Stimulated activated naive CD8-positive, alpha-beta T cell treated with anti-CD3 and anti-CD28 coated beads, Interleukin-15, Interleukin-2, amounts not matched to agents 100 ng/mL and 50 ng/mL, for 24 hours (primary cell): ENCODE data around the gene KPTN.
"Not testable (repeated sequence)": the region's sequence is repeated elsewhere in the genome, so short reads cannot be mapped to it uniquely, and the experiment has no call there.

Experiments
- H3K27ac Mint-ChIP-seq: one replicate; pipeline ENCODE4 v1.8.0; 2021; ENCODE audit warnings: mild to moderate bottlenecking, mixed read lengths
- H3K27me3 Mint-ChIP-seq: one replicate; pipeline ENCODE4 v1.8.0; 2021; ENCODE audit warnings: mixed read lengths
- H3K36me3 Mint-ChIP-seq: one replicate; pipeline ENCODE4 v1.8.0; 2021; ENCODE audit warnings: low read depth, mixed read lengths
- H3K4me1 Mint-ChIP-seq: one replicate; pipeline ENCODE4 v1.8.0; 2021; ENCODE audit warnings: low read depth, mixed read lengths
- H3K4me3 Mint-ChIP-seq: one replicate; pipeline ENCODE4 v1.8.0; 2021; ENCODE audit warnings: mild to moderate bottlenecking, mixed read lengths
- H3K9me3 Mint-ChIP-seq: one replicate; pipeline ENCODE4 v1.8.0; 2021; ENCODE audit warnings: mixed read lengths

The KPTN gene

GRCh38 chr19:47489072-47489914, 5.3 kb upstream of the KPTN start:
- Mint-ChIP-seq H3K27ac (no peak overlapping the region), H3K9me3 (no peaks in the 10 kb centered on the region), H3K4me3 (no peak overlapping the region), H3K4me1 (peaks cover 31% of the 10 kb centered on the region), H3K27me3 (no peaks in the 10 kb centered on the region), H3K36me3 (peaks cover 12% of the 10 kb centered on the region)

GRCh38 chr19:47487551-47488515, 3.8 kb upstream of the KPTN start:
- H3K36me3 Mint-ChIP-seq, result peaks cover 12% of the 10 kb centered on the region
- H3K27ac Mint-ChIP-seq, result peak overlapping the region; percentile 74
- no peak overlapping the region for H3K4me3 Mint-ChIP-seq
- peaks cover 36% of the 10 kb centered on the region for H3K4me1 Mint-ChIP-seq
- H3K27me3 Mint-ChIP-seq, result no peaks in the 10 kb centered on the region
- H3K9me3 Mint-ChIP-seq, result no peaks in the 10 kb centered on the region

GRCh38 chr19:47486900-47487299, 2.9 kb upstream of the KPTN start:
- Mint-ChIP-seq H3K27ac (peak overlapping the region; percentile 74), H3K27me3 (no peaks in the 10 kb centered on the region), H3K4me1 (peaks cover 36% of the 10 kb centered on the region), H3K9me3 (no peaks in the 10 kb centered on the region), H3K4me3 (no peak overlapping the region), H3K36me3 (peaks cover 12% of the 10 kb centered on the region)

GRCh38 chr19:47486220-47486619, 2.2 kb upstream of the KPTN start:
- Mint-ChIP-seq H3K36me3 (peaks cover 12% of the 10 kb centered on the region), H3K27ac (peak overlapping the region; percentile 74), H3K4me1 (peaks cover 36% of the 10 kb centered on the region)
- H3K9me3 Mint-ChIP-seq, H3K4me3 Mint-ChIP-seq, H3K27me3 Mint-ChIP-seq: not testable (repeated sequence)

GRCh38 chr19:47485210-47485609, 1.2 kb upstream of the KPTN start:
- H3K4me1 Mint-ChIP-seq, result peaks cover 36% of the 10 kb centered on the region
- peak overlapping the region; percentile 96 for H3K27ac Mint-ChIP-seq
- no peaks in the 10 kb centered on the region for H3K27me3 Mint-ChIP-seq
- H3K9me3 Mint-ChIP-seq, result no peaks in the 10 kb centered on the region
- peaks cover 12% of the 10 kb centered on the region for H3K36me3 Mint-ChIP-seq
- peak overlapping the region; percentile 92 for H3K4me3 Mint-ChIP-seq

DNA sequence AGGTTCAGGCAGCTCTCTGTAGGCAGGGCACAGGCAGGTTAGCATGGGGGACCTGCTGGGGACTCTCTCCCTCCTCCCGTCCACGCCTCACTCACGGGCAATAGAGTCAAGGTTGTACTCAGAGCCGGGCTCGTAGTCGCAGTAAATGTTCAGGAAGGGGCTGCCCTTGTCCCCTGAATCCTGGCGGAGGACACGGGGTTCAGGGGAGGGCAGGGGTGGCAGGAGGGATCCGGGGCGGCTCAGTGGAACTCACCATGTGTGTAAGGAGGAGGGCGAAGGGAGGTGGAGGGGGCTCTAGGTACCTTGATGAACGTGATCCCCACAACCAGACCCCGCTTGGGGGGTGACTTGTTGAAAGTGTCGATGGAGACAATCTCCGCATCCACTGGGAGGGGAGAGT, 819 bp downstream of the KPTN start:
- H3K36me3 Mint-ChIP-seq, result peaks cover 7% of the 10 kb centered on the region
- H3K27ac Mint-ChIP-seq, result no peak overlapping the region

GRCh38 chr19:47481460-47482052, 2.5 kb downstream of the KPTN start:
- Mint-ChIP-seq H3K4me3 (no peak overlapping the region), H3K4me1 (peaks cover 24% of the 10 kb centered on the region), H3K27me3 (no peaks in the 10 kb centered on the region), H3K27ac (no peak overlapping the region), H3K9me3 (no peaks in the 10 kb centered on the region), H3K36me3 (peaks cover 7% of the 10 kb centered on the region)

More for the DNA sequence above, 819 bp downstream of the KPTN start:
- Mint-ChIP-seq H3K27me3 (no peaks in the 10 kb centered on the region), H3K9me3 (no peaks in the 10 kb centered on the region), H3K4me3 (peak overlapping the region; percentile 92), H3K4me1 (peaks cover 36% of the 10 kb centered on the region)

GRCh38 chr19:47480658-47481057, 3.4 kb downstream of the KPTN start:
- Mint-ChIP-seq H3K9me3 (no peaks in the 10 kb centered on the region), H3K27me3 (no peaks in the 10 kb centered on the region), H3K27ac (no peak overlapping the region), H3K4me3 (no peak overlapping the region), H3K36me3 (peaks cover 4% of the 10 kb centered on the region), H3K4me1 (peaks cover 15% of the 10 kb centered on the region)

GRCh38 chr19:47479701-47480503, 4.1 kb downstream of the KPTN start:
- no peaks in the 10 kb centered on the region for H3K9me3 Mint-ChIP-seq
- no peak overlapping the region for H3K27ac Mint-ChIP-seq
- no peak overlapping the region for H3K4me3 Mint-ChIP-seq
- no peaks in the 10 kb centered on the region for H3K36me3 Mint-ChIP-seq
- H3K4me1 Mint-ChIP-seq, result peaks cover 7% of the 10 kb centered on the region
- no peaks in the 10 kb centered on the region for H3K27me3 Mint-ChIP-seq

DNA sequence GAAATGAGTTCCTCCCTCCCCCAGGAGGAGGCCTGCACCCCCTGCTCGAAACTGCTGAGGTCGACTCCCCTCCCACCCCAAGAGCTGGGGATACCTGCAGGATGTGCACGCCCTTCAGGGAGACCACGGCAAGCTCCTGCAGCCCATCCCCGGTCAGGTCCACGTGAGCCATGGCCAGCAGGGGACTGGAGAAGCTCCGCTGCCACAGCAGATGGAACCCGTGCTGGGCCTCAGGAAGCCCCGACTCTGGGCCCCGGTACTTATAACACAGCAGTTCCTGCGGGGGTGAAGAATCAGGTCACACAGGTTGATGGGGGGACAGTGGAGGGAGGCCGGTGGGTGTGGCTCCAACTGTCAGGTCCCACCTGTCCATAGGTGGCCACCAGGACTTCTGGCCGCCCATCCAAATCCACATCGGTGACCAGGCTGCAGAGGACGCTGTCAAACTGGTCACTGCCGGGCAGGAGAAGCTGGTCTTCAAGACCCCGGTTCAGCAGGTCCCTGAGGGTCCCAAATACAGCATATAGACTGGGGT, 7.5 kb downstream of the KPTN start:
- no peak overlapping the region for H3K27ac Mint-ChIP-seq
- no peaks in the 10 kb centered on the region for H3K9me3 Mint-ChIP-seq
- peaks cover 9% of the 10 kb centered on the region for H3K27me3 Mint-ChIP-seq
- H3K4me3 Mint-ChIP-seq, result no peak overlapping the region
- peaks cover 4% of the 10 kb centered on the region for H3K4me1 Mint-ChIP-seq
- H3K36me3 Mint-ChIP-seq, result no peaks in the 10 kb centered on the region

GRCh38 chr19:47475465-47475864, 8.6 kb downstream of the KPTN start:
- Mint-ChIP-seq H3K9me3 (no peaks in the 10 kb centered on the region), H3K27me3 (peaks cover 18% of the 10 kb centered on the region), H3K27ac (no peak overlapping the region), H3K4me1 (peaks cover 12% of the 10 kb centered on the region), H3K36me3 (no peaks in the 10 kb centered on the region), H3K4me3 (no peak overlapping the region)

DNA sequence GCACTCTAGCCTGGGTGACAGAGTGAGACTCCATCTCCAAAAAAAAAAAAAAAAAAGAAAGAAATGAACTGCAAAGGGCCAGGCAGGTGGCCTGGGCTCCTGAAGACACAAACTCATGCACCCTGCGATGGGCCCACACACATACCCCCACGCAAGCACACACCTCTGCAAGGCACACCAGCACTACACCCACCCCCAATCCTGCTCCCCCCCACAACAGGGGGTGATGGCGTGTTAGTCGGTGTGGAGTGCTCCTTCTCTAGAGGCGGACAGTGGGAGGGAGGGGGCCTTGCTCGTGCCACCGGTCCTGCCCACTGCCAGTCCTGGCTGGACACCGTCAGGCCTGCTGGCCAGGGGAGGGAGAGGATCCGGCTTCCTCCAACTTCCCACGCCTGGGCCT, 10.7 kb downstream of the KPTN start:
- Mint-ChIP-seq H3K4me3 (no peak overlapping the region), H3K36me3 (no peaks in the 10 kb centered on the region), H3K9me3 (no peaks in the 10 kb centered on the region), H3K27ac (no peak overlapping the region), H3K27me3 (peaks cover 38% of the 10 kb centered on the region), H3K4me1 (peaks cover 13% of the 10 kb centered on the region)

DNA sequence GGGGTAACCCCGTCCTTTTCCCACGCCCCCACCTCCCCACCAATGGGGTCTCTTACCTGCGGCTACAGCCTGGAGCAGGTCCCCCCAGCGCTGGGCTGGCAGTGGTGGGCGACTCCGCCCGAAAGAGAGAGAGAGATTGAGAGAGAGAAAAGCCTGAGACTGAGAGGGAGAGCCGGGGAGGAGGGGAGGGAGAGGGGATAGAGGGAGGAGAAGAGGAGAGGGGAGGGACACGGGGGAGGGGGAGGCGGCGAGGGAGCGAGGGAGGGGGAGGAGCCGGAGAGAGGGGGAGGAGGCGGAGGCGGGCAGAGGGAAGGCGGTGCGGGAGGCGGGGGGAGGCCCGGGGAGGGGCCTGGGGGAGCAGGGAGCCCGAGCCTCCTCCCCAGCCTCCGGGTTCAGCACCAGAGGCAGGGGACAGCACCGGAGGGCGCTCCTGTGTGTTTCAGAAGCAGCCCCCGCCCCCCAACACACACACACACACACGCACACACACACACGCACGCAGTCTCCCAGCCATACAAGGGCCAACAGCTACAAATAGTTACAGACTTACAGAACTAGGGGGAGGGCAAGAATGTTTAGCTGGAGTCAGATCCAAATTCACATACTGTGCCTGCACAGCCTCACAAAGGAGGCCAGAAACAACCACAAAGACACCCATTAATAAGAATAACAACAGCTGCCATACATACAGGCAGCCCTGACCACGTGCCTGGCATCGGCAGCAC, 12.1 kb downstream of the KPTN start, which contains the start of gene SLC8A2:
TSS of gene SLC8A2 (minus strand) at position 161 of the 725 bp plus-strand sequence. CDS start 5,490 bp downstream, outside the sequence.
- peaks cover 45% of the 10 kb centered on the region for H3K27me3 Mint-ChIP-seq
- H3K4me3 Mint-ChIP-seq, result no peak within 1 kb of the TSS
- H3K4me1 Mint-ChIP-seq, result peaks cover 13% of the 10 kb centered on the region
- H3K36me3 Mint-ChIP-seq, result no peaks in the 10 kb centered on the region
- no peaks in the 10 kb centered on the region for H3K9me3 Mint-ChIP-seq
- no peak within 1 kb of the TSS for H3K27ac Mint-ChIP-seq
